GM10266 (cell line): Measurements from ENCODE around the gene ZNF595.
"Not testable (repeated sequence)": the region's sequence is repeated elsewhere in the genome, so short reads cannot be mapped to it uniquely, and the experiment has no call there.

Source experiments
- DNase-seq: peaks from one replicate; pipeline ENCODE4 v3.0.0; 2012; ENCODE audit errors: extremely low spot score
- TF ChIP-seq, protein P1 (sequence below): IDR thresholded peaks from 2 replicates; pipeline ENCODE4 v1.5.1; 2012; ENCODE audit warnings: mild to moderate bottlenecking, low read depth; ENCODE audit not compliant: control insufficient read depth, insufficient read depth; ENCODE audit errors: missing control alignments

The ZNF595 gene

DNA sequence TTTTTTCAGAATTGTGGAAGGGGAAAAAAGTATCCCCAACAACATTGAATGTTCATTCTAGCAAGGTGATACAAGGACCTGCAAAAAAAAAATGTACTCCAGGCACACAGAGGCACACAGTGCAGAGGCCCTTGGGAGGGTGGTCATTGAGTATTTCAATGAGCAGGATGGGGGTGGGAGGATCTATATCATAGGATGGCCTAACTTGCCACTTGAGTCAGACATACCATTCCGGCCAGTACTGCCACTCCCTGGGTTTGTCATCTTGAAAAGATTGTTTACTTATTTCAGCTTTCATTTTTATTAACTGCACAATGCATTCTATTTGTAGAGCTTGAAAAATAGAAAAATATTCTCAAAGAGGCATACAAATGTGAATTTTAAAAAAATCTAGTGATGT lies 18.7 kb downstream of the ZNF595 start:
- DNase-seq = no peak
- TF ChIP-seq, protein P1, sequence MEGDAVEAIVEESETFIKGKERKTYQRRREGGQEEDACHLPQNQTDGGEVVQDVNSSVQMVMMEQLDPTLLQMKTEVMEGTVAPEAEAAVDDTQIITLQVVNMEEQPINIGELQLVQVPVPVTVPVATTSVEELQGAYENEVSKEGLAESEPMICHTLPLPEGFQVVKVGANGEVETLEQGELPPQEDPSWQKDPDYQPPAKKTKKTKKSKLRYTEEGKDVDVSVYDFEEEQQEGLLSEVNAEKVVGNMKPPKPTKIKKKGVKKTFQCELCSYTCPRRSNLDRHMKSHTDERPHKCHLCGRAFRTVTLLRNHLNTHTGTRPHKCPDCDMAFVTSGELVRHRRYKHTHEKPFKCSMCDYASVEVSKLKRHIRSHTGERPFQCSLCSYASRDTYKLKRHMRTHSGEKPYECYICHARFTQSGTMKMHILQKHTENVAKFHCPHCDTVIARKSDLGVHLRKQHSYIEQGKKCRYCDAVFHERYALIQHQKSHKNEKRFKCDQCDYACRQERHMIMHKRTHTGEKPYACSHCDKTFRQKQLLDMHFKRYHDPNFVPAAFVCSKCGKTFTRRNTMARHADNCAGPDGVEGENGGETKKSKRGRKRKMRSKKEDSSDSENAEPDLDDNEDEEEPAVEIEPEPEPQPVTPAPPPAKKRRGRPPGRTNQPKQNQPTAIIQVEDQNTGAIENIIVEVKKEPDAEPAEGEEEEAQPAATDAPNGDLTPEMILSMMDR = no peak

DNA sequence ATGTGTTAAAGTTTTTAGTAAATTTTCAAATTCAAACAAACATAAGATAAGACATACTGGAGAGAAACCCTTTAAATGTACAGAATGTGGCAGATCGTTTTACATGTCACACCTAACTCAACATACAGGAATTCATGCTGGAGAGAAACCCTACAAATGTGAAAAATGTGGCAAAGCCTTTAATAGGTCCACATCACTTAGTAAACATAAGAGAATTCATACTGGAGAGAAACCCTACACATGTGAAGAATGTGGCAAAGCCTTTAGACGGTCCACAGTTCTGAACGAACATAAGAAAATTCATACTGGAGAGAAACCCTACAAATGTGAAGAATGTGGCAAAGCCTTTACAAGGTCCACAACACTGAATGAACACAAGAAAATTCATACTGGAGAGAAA lies 32.8 kb downstream of the ZNF595 start:
- no peak for DNase-seq

DNA sequence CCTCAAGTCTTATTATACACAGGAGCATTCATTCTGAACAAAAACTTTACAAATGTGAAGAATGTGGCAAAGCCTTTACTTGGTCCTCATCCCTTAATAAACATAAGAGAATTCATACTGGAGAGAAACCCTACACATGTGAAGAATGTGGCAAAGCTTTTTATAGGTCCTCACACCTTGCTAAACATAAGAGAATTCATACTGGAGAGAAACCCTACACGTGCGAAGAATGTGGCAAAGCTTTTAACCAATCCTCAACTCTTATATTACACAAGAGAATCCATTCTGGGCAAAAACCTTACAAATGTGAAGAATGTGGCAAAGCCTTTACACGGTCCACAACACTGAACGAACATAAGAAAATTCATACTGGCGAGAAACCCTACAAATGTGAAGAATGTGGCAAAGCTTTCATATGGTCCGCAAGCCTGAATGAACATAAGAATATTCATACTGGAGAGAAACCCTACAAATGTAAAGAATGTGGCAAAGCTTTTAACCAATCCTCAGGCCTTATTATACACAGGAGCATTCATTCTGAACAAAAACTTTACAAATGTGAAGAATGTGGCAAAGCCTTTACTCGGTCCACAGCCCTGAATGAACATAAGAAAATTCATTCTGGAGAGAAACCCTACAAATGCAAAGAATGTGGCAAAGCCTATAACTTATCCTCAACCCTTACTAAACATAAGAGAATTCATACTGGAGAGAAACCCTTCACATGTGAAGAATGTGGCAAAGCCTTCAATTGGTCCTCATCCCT lies 33.6 kb downstream of the ZNF595 start:
- not testable (repeated sequence) for DNase-seq

More for the DNA sequence above, 32.8 kb downstream of the ZNF595 start:
- TF ChIP-seq, protein P1 = no peak

DNA sequence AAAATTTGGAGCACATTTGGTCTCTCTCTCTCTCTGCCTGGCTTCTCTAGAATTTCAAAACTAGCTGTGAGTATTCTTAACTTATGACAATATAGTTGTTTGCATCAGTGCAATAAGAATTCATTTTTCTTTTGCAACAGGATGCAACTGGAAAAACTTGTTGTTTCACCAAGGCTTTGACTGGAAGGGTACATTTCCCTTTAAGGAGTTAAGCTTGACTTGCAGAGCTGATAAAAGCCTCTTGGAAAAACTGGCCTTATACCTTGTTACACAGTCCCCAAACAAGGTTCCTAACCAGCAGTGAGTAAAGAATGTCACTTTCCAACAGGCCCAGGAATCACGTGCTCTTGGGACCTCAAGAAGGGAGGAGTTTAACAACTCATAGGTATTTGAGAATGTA lies 45.3 kb downstream of the ZNF595 start:
- TF ChIP-seq, protein P1 = no peak
- no peak for DNase-seq

DNA sequence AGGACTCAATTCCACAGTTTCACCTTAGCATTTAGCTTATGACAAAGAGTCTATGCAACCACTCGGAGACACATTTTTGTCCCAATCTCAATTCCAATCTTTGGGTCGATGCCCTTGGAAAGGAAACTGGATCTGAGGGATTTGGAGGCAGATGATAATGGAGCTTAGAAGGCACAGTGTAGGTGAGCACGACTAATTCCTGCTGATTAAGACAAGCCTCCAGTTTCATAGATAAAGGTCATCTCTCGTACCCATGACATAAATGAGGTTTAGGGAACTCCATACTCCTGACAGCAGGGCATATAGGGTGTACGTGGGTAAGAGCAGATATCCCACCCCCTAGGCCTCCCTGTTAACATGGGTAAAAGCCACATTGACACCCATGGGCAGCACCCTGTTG lies 46.7 kb downstream of the ZNF595 start:
- TF ChIP-seq, protein P1 = no peak
- DNase-seq = no peak

DNA sequence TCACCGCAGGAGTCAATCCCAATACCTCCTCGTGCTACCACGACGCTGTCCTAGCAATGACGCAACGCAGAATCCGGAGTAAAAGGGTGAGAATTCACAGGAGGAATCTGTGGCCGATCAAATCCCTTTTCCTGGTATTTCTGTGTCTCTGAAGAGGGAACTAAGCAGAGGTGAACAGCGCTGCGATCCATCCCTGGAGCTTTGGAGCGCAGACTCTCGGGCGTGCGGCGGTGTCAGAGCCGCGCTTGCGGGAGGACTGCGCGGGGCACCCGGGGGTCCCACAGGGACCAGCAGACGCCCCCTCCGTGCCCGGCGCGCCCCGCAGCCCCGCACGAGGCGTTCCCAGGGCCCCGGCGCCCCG lies 53.9 kb downstream of the ZNF595 start:
- TF ChIP-seq, protein P1 = no peak
- DNase-seq = no peak

DNA sequence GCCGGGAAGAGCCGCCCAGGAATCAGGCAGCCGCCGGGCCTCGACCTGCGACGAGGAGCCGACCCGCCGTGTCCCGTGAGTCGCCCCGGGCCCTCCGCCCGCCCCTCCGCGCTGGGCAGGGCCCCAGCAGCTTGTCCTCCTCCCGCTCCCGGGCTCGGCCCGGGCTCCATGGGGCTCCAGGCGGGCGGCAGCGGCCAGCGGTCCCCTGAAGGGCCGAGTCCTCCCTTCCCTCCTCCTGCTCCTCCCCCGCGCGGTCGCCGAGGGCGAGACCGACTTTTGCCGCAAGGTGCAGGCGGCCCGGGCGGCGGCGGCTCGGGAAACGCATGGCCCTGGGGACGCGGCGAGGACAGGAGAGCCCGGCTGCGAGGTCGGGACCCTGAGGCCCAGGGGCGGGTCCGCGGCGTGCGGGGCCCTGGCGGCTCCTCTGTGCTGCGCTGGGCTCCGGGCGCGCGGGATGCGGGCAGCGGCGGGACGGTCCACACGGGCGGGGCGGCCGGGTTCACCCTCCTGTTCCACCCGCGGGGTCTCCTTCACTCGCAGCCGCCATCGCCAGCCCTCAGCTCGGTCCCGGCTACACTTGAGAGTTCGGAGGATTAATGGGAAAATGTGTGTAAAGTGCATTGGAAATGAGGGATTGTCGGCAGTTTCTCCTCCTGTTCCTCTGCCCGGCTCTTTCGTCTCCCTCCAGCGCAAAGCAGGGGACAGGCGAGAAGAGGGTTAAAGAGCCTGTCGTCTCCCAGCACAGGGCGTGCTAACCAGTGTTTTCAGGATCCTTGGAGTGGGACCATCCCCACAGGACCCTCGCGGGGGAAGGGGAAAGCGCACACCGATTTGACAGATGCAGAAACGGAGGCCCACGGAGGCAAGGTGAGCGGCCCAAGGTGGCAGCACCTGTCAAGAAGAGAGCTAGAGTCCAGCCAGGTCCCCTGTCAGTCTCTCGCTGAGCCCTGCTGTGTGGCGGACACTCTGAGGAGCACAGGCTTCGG lies 54.6 kb downstream of the ZNF595 start:
- DNase-seq = peak; percentile 18
- TF ChIP-seq, protein P1 = no peak
